A673 (cell line): ENCODE measurements around the gene MON1B. TPM values are rescaled to one million over a fixed set of nuclear protein-coding genes. Genes with fewer than 3 reads are reported as not detected.

ENCODE experiments used
- BruUV-seq: library from RNA; stranded (reverse); fragments of 400-500 nt; replicated peaks from 2 replicates; lab custom pipeline; 2021; lab: Mats Ljungman, UMichigan
- CTCF ChIA-PET: fragments of 300-600 bp; sonication (Branson Sonifier 250); formaldehyde crosslinking; loops from one replicate; lab custom pipeline; 2022; ENCODE audit warnings: antibody characterized with exemption; lab: Charles Lee
- POLR2A ChIA-PET: fragments of 300-600 bp; sonication (Branson Sonifier 250); formaldehyde crosslinking; loops from one replicate; lab custom pipeline; 2022; ENCODE audit warnings: antibody characterized with exemption; ENCODE audit not compliant: low non-redundant PET; lab: Charles Lee
- DNase-seq: peaks from one replicate; pipeline ENCODE4 v3.0.0-alpha.2; 2015; ENCODE audit warnings: low spot score
- H3K27ac ChIP-seq: fragments of 200-600 bp; sonication (generic); 2 replicates; pipeline ENCODE4 v1.5.1; 2016; ENCODE audit warnings: mixed run types, low read depth, mild to moderate bottlenecking, mixed read lengths, antibody characterized with exemption, low read length; ENCODE audit not compliant: poor library complexity, severe bottlenecking
- H3K27me3 ChIP-seq: fragments of 200-600 bp; sonication (generic); replicated peaks from 2 replicates; pipeline ENCODE4 v1.6.1; 2017; ENCODE audit warnings: mixed run types, low read depth, mild to moderate bottlenecking, mixed read lengths, antibody characterized with exemption, low read length; ENCODE audit not compliant: insufficient read depth, poor library complexity
- H3K36me3 ChIP-seq: fragments of 200-600 bp; sonication (generic); 2 replicates; pipeline ENCODE4 v1.6.1; 2016; ENCODE audit warnings: mixed run types, mild to moderate bottlenecking, mixed read lengths, antibody characterized with exemption, low read length; ENCODE audit not compliant: insufficient read depth, poor library complexity, severe bottlenecking
- H3K4me1 ChIP-seq: fragments of 200-600 bp; sonication (generic); 2 replicates; pipeline ENCODE4 v1.6.1; 2017; ENCODE audit warnings: mixed run types, mild to moderate bottlenecking, mixed read lengths, antibody characterized with exemption, low read length; ENCODE audit not compliant: insufficient read depth, poor library complexity, severe bottlenecking
- H3K4me3 ChIP-seq: fragments of 200-600 bp; sonication (generic); 2 replicates; pipeline ENCODE4 v1.5.1; 2016; ENCODE audit warnings: low read depth, mixed run types, mild to moderate bottlenecking, mixed read lengths, low read length; ENCODE audit not compliant: poor library complexity, severe bottlenecking
- H3K9me3 ChIP-seq: fragments of 200-600 bp; sonication (generic); 2 replicates; pipeline ENCODE4 v1.6.1; 2016; ENCODE audit warnings: mixed run types, low read depth, mild to moderate bottlenecking, mixed read lengths, antibody characterized with exemption, low read length; ENCODE audit not compliant: poor library complexity, severe bottlenecking
- EZH2 ChIP-seq: fragments of 200-600 bp; sonication (generic); IDR thresholded peaks from 2 replicates; pipeline ENCODE4 v1.6.1; 2017; ENCODE audit warnings: borderline replicate concordance, low read depth, mild to moderate bottlenecking, mixed read lengths, antibody characterized with exemption, low read length; ENCODE audit not compliant: poor library complexity, severe bottlenecking
- intact Hi-C: fragments of 100-400 bp; cut with micrococcal nuclease; formaldehyde crosslinking; loops from one replicate; pipeline ENCODE4 v1.10.0; 2022; ENCODE audit not compliant: unreplicated experiment
- total RNA-seq: library from RNA; stranded (reverse); gene quantifications from 2 replicates; pipeline ENCODE4 v1.2.3, GENCODE V29; 2021
- TF ChIP-seq, protein P1 (sequence below): fragments of 300-800, 200-600 bp; sonication (generic); conservative IDR thresholded peaks from 2 replicates; pipeline ENCODE4 v1.5.1; 2017; ENCODE audit warnings: low read depth, mild to moderate bottlenecking, antibody characterized with exemption, low read length, moderate library complexity, mixed read lengths

MON1B gene
- total RNA-seq, 1 experiment from 2014 or later, result 44.1 TPM

DNA sequence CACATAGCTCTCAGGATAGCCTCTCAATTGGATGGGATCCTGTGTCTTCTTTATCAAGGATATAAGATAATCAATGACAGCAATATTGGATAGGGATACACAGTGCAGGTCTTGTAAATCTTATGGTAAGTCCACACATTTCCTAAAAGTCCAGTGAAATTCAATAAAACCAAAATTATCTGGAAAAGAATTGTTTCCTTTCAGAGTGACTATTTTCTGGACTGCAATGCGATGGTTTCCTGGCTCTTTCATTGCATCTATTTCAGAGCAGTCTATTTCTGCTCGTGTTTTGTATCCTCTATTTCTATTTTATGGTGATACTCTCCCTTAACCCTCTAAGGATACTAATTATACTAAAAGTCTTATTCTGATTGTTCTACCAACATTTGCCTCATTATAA, 24.3 kb upstream of the MON1B start:
- H3K4me3 ChIP-seq, result no peak overlapping the region
- no peaks in the 10 kb centered on the region for H3K9me3 ChIP-seq
- DNase-seq, result no peak
- ChIA-PET POLR2A (no interaction called here), CTCF (no interaction called here)
- H3K27ac ChIP-seq, result no peak overlapping the region
- H3K4me1 ChIP-seq, result no peaks in the 10 kb centered on the region
- intact Hi-C loops, result no loop called here
- TF ChIP-seq, protein P1, sequence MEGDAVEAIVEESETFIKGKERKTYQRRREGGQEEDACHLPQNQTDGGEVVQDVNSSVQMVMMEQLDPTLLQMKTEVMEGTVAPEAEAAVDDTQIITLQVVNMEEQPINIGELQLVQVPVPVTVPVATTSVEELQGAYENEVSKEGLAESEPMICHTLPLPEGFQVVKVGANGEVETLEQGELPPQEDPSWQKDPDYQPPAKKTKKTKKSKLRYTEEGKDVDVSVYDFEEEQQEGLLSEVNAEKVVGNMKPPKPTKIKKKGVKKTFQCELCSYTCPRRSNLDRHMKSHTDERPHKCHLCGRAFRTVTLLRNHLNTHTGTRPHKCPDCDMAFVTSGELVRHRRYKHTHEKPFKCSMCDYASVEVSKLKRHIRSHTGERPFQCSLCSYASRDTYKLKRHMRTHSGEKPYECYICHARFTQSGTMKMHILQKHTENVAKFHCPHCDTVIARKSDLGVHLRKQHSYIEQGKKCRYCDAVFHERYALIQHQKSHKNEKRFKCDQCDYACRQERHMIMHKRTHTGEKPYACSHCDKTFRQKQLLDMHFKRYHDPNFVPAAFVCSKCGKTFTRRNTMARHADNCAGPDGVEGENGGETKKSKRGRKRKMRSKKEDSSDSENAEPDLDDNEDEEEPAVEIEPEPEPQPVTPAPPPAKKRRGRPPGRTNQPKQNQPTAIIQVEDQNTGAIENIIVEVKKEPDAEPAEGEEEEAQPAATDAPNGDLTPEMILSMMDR, result no peak
- no peak for TF ChIP-seq EZH2
- H3K36me3 ChIP-seq, result no peaks in the 10 kb centered on the region
- peaks cover 61% of the 10 kb centered on the region for H3K27me3 ChIP-seq
- BruUV-seq, result no TSS peak

DNA sequence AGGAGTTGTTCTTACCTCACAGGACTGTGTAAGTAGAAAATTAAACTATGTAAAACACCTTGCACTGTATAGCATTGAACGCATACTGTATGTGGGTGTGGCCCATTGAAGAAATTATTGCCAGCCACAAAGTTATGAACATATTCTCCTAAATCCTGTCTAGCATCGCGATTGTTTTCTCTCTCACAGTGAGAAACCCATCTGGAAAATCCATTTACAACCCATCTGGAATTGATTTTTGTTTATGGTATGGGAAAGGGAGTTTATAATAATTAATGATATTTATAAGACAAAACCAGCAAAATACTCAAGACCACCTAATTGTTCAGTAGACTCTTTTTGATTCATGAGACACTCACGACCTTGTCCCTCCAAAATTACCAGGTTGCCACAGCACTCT, 22.1 kb upstream of the MON1B start:
- no peak for DNase-seq
- TF ChIP-seq, protein P1, result no peak
- no peak for TF ChIP-seq EZH2
- Histone ChIP-seq H3K9me3 (no peaks in the 10 kb centered on the region), H3K27me3 (peaks cover 40% of the 10 kb centered on the region), H3K4me3 (no peak overlapping the region), H3K36me3 (no peaks in the 10 kb centered on the region), H3K4me1 (no peaks in the 10 kb centered on the region), H3K27ac (no peak overlapping the region)
- ChIA-PET CTCF (no interaction called here), POLR2A (no interaction called here)
- BruUV-seq, result no TSS peak
- intact Hi-C loops, result no loop called here

DNA sequence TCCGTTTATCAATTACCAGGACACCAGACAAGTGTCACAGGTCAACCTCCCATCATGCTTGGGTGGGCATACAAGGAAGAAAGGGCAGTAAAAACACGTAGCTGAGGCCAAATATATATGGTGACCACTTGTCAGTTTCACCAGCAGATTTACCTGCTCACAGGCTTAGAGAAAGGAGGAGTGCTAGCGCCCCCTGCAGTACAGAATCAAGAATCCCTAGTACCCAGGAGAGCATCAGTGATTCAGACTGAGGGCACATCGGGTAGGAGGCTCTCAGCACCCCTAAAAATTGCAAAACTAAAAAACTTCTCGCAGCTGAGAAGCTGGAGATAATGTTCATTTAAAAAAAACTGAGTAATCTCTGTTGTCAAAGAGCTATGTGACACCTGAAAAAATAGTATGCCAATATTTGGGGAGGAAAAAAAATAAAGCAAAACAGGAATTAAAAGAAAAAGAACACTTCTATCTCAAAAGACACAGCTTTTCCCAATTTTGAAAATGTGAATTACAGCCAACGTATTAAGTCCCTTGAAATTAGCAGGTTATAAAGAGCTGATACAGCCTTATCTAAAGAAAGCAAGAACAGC, 21.2 kb upstream of the MON1B start:
- Histone ChIP-seq H3K9me3 (no peaks in the 10 kb centered on the region), H3K36me3 (no peaks in the 10 kb centered on the region), H3K4me3 (no peak overlapping the region), H3K27me3 (peaks cover 33% of the 10 kb centered on the region), H3K27ac (no peak overlapping the region), H3K4me1 (no peaks in the 10 kb centered on the region)
- CTCF ChIA-PET, result no interaction called here
- POLR2A ChIA-PET, result no interaction called here
- intact Hi-C loops, result loop anchor here (5.0 kb wide), 1 partner anchor 507 kb away; no protein-coding TSS in a partner anchor
- peak; percentile 59 for DNase-seq
- no TSS peak for BruUV-seq
- TF ChIP-seq, protein P1, result peak; percentile 86
- TF ChIP-seq EZH2, result no peak
